ENCODE results near the gene ENTPD2.
"Not testable (repeated sequence)": the region's sequence is repeated elsewhere in the genome, so short reads cannot be mapped to it uniquely, and the experiment has no call there.

Gene ENTPD2

DNA sequence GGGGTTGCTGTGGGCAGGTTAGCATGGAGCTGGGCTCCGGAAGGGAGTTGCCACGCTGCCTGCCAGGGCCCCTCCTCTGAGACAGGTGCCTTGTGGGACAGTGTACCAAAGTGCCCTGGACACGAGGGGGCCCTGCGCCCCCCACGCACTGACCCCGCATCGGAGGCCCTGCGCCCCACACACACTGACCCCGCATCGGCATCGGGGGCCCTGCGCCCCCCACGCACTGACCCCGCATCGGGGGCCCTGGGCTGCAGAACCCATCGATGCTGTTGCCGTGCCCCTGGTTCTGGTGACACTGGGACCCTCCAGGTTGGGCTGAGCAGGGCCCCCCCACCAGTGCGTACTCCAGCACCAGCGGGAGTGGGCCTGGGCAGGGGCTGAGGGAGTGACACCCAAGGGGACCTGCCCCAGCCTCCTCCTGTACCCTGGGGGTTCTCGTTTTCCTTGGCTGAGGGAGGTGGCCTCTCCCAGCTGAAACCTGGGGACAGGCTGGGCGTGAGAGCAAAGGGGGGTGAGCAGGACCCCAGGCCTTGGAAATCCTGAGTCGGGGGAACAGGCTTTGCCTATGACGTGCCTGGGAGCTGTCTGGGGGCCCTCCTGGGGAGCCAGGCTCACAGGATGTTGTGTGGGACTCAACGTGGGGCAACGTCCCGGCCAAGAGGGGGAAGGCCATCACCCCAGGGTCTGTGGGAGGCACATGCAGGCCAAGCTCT, 9.6 kb upstream of the ENTPD2 start:
- Histone ChIP-seq H3K9me3 (ENCODE audit: control insufficient read depth, insufficient read depth, low read length) (no peaks in the 10 kb centered on the region), H3K4me1 (ENCODE audit: control insufficient read depth, insufficient read depth, low read length) (peaks cover 6% of the 10 kb centered on the region; the same call in 1 of the 2 replicates), H3K36me3 (ENCODE audit: control insufficient read depth, insufficient read depth, low read length) (peaks cover 6% of the 10 kb centered on the region; the same call in 1 of the 2 replicates), H3K4me3 (ENCODE audit: low read length) (no peak overlapping the region), H3K27me3 (ENCODE audit: control insufficient read depth, insufficient read depth, low read length) (no peaks in the 10 kb centered on the region), H3K27ac (ENCODE audit: low read length) (no peak overlapping the region)
- no peak for DNase-seq (ENCODE audit: low read depth, low spot score)
- no CpG with 5 or more reads among the region's 26 CpGs for WGBS (ENCODE audit: insufficient coverage, insufficient read length)

DNA sequence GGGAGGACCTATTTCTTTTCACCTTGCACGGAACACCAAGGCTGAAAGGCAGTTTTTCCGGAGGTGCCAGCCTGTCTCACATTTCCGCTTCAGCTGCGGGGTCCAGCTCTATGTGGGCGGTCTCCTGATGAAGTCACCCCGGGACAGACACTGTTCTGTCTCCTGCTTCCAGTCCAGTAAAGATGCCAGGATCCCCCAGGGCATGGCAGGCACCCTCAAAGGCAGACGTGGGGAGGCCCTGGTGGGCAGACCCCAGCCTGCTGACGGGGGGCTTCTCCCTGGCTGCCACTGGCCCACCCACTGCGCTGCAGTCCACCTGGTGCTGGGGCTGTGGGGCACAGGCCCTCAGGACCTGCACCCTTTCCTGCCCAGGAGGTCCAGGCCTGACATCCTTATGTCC, 8.9 kb upstream of the ENTPD2 start:
- H3K4me1 ChIP-seq (ENCODE audit: control insufficient read depth, insufficient read depth, low read length); H3K36me3 ChIP-seq (ENCODE audit: control insufficient read depth, insufficient read depth, low read length); H3K27ac ChIP-seq (ENCODE audit: low read length); H3K27me3 ChIP-seq (ENCODE audit: control insufficient read depth, insufficient read depth, low read length); H3K4me3 ChIP-seq (ENCODE audit: low read length); DNase-seq (ENCODE audit: low read depth, low spot score); H3K9me3 ChIP-seq (ENCODE audit: control insufficient read depth, insufficient read depth, low read length): not testable (repeated sequence)
- no CpG with 5 or more reads among the region's 9 CpGs for WGBS (ENCODE audit: insufficient coverage, insufficient read length)

DNA sequence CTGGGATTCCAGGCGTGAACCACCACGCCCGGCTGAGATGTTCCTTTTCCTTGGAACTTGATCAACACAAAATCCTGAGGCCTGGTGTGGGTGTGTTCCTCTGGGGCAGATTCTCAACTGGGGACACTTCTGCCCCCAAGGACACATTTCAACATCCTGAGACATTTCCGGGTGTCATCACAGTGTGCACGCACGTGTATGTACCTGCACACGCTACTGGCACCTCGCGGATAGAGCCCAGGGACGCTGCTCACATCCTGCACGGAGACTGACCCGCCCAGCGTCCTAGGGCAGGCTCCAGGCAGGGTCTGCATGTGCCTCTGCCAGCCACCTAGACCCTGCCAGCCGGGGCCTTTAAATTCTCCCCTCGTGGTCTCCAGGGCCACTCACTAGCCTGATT, 8.5 kb upstream of the ENTPD2 start:
- Histone ChIP-seq H3K27me3 (ENCODE audit: control insufficient read depth, insufficient read depth, low read length) (no peaks in the 10 kb centered on the region), H3K36me3 (ENCODE audit: control insufficient read depth, insufficient read depth, low read length) (peaks cover 6% of the 10 kb centered on the region; the same call in 1 of the 2 replicates), H3K4me1 (ENCODE audit: control insufficient read depth, insufficient read depth, low read length) (peaks cover 2% of the 10 kb centered on the region; the same call in 1 of the 2 replicates), H3K4me3 (ENCODE audit: low read length) (no peak overlapping the region), H3K9me3 (ENCODE audit: control insufficient read depth, insufficient read depth, low read length) (no peaks in the 10 kb centered on the region), H3K27ac (ENCODE audit: low read length) (no peak overlapping the region)
- no CpG with 5 or more reads among the region's 15 CpGs for WGBS (ENCODE audit: insufficient coverage, insufficient read length)
- no peak for DNase-seq (ENCODE audit: low read depth, low spot score)

DNA sequence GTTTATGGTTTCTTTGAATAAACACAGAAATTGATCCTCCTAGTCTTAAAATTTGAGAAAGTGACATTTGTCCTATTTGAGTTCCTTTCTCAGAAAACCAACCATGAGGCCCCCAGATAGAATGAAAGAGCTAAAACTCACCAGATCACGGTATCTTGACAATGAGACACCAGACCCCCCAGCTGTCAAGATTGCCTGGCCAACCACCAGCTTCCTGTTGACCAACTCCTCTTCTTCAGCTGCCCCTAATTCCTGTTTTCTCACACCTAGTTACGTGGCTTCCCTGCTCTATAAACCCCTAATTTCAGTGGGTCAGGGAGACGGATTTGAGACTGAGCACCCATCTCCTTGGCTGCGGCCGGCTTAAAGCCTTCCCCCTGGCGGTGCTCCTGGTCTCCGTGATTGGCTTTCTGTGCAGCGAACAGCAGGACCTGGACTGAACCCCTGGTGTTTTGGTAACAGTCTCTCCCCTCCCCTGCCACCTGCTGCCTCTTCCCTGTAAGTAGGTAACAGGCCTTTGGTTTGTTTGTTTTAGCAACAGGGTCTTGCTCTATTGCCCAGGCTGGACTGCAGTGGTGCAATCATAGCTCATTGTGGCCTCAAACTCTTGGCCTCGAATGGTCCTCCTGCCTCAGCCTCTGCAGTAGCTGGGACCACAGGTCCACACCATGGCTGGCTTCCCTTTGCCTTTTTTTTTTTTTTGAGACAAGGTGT, 4.8 kb upstream of the ENTPD2 start:
- DNase-seq (ENCODE audit: low read depth, low spot score), result no peak
- Histone ChIP-seq H3K9me3 (ENCODE audit: control insufficient read depth, insufficient read depth, low read length) (no peaks in the 10 kb centered on the region), H3K36me3 (ENCODE audit: control insufficient read depth, insufficient read depth, low read length) (no peaks in the 10 kb centered on the region), H3K27ac (ENCODE audit: low read length) (no peak overlapping the region), H3K4me1 (ENCODE audit: control insufficient read depth, insufficient read depth, low read length) (peaks cover 2% of the 10 kb centered on the region; the same call in 1 of the 2 replicates), H3K27me3 (ENCODE audit: control insufficient read depth, insufficient read depth, low read length) (no peaks in the 10 kb centered on the region; the same call in 1 of the 2 replicates), H3K4me3 (ENCODE audit: low read length) (no peak overlapping the region)
- no CpG with 5 or more reads among the region's 9 CpGs for WGBS (ENCODE audit: insufficient coverage, insufficient read length)

DNA sequence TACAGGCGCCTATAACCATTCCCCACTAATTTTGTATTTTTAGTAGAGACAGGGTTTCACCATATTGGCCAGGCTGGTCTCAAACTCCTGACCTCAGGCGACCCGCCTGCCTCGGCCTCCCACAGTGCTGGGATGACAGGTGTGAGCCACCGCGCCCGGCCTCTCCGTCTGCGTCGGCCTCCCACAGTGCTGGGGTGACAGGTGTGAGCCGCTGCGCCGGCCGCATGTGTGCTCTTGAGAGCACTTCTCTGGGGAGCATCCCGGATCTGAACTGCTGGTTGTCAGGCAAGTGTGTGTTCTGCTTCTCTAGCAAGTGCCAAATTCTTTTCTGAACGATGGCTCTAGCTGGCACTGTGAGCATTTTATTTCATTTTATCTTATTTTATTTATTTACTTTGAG, 3.7 kb upstream of the ENTPD2 start:
- H3K27me3 ChIP-seq (ENCODE audit: control insufficient read depth, insufficient read depth, low read length), result no peaks in the 10 kb centered on the region; the same call in 1 of the 2 replicates
- peaks cover 2% of the 10 kb centered on the region; the same call in 1 of the 2 replicates for H3K4me1 ChIP-seq (ENCODE audit: control insufficient read depth, insufficient read depth, low read length)
- no peak overlapping the region for H3K27ac ChIP-seq (ENCODE audit: low read length)
- H3K9me3 ChIP-seq (ENCODE audit: control insufficient read depth, insufficient read depth, low read length), result no peaks in the 10 kb centered on the region
- H3K36me3 ChIP-seq (ENCODE audit: control insufficient read depth, insufficient read depth, low read length), result no peaks in the 10 kb centered on the region
- whole genome bisulfite sequencing (ENCODE audit: insufficient coverage, insufficient read length), result no CpG with 5 or more reads among the region's 16 CpGs
- DNase-seq (ENCODE audit: low read depth, low spot score), result no peak
- no peak overlapping the region for H3K4me3 ChIP-seq (ENCODE audit: low read length)

DNA sequence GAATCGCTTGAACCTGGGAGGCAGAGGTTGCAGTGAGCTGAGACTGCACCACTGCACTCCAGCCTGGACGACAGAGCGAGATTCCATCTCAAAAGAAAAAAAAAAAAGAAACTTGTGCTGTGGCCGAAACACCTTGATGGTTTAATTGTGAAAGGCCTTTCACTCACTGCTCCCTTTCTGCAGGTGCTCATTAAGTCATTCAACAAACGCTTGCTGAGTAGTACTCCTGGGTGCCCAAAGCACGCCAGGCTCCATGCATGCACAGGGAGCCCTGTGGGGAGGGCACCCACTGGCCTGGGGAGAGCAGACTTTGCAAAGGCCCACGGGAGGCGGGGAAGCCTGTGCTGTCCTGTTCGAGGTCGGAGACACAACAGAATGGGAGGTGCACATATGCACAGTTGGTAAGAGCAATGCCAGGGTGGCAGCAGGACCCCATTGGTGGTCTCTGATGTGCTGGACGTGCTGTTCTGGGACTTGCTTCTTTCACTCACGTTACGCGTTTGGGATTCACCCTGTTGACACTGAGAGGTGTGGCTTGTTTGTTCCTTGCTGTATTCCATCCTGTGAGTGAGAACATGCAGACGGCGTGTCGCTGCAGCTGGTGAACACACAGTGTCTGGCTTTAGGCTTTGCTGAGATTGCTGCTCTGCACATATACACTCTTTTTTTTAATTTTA, 3.0 kb upstream of the ENTPD2 start:
- no peak overlapping the region for H3K27ac ChIP-seq (ENCODE audit: low read length)
- no peaks in the 10 kb centered on the region; the same call in 1 of the 2 replicates for H3K27me3 ChIP-seq (ENCODE audit: control insufficient read depth, insufficient read depth, low read length)
- no peak for DNase-seq (ENCODE audit: low read depth, low spot score)
- no peaks in the 10 kb centered on the region for H3K36me3 ChIP-seq (ENCODE audit: control insufficient read depth, insufficient read depth, low read length)
- H3K4me1 ChIP-seq (ENCODE audit: control insufficient read depth, insufficient read depth, low read length), result peaks cover 2% of the 10 kb centered on the region; the same call in 1 of the 2 replicates
- H3K9me3 ChIP-seq (ENCODE audit: control insufficient read depth, insufficient read depth, low read length), result no peaks in the 10 kb centered on the region
- no CpG with 5 or more reads among the region's 17 CpGs for WGBS (ENCODE audit: insufficient coverage, insufficient read length)
- H3K4me3 ChIP-seq (ENCODE audit: low read length), result no peak overlapping the region

DNA sequence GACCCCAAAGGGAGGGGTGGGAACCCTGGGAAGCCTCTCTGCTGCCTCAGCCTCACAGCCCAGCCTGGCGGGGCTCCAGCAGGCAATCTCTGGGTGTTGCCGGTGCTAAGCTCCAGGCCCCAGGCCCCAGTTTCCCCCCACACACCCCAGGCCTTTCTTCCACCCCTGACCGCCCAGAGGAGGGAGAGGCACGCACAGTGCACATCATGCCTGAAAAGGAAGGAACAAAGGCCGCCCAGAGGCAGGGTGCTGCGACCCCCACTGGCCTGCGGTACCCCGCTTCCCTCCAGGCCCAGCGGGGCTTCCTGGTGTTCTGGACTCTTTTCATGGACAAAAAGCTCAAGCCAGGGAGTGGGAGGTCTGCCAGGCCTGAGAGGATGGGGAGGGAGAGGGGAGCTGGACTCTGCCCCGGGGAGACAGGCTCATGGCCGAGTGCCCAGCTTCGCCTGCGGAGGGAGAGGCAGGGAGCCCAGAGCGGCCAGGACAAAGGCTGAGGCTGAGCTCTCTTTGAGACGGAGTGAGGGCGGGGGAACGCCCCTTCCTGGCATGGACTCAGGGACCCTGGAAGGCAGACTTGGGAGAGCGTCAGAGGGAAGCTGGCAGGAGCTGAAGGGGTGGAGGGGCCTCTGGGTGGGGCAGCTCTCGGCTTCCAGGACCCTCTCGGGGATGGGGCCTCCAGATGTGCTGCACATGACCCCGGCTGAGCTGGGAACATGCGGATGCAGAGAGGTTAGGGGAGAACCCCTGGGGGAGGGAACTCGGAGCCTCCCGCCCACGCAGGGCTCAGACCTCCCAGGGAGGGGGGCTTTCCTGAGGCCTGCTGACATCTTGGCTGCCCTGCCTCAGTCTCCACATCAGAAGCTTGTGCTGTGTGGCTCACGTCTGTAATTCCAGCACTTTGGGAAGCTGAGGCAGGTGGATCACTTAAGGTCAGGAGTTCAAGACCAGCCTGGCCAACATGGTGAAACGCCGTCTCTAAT, 1.8 kb upstream of the ENTPD2 start:
- DNase-seq (ENCODE audit: low read depth, low spot score), result no peak
- H3K27me3 ChIP-seq (ENCODE audit: control insufficient read depth, insufficient read depth, low read length), result no peaks in the 10 kb centered on the region; the same call in 1 of the 2 replicates
- H3K27ac ChIP-seq (ENCODE audit: low read length), result no peak overlapping the region
- no peak overlapping the region for H3K4me3 ChIP-seq (ENCODE audit: low read length)
- H3K4me1 ChIP-seq (ENCODE audit: control insufficient read depth, insufficient read depth, low read length), result peaks cover 2% of the 10 kb centered on the region; the same call in 1 of the 2 replicates
- H3K36me3 ChIP-seq (ENCODE audit: control insufficient read depth, insufficient read depth, low read length), result no peaks in the 10 kb centered on the region
- WGBS (ENCODE audit: insufficient coverage, insufficient read length), result no CpG with 5 or more reads among the region's 28 CpGs
- no peaks in the 10 kb centered on the region for H3K9me3 ChIP-seq (ENCODE audit: control insufficient read depth, insufficient read depth, low read length)

DNA sequence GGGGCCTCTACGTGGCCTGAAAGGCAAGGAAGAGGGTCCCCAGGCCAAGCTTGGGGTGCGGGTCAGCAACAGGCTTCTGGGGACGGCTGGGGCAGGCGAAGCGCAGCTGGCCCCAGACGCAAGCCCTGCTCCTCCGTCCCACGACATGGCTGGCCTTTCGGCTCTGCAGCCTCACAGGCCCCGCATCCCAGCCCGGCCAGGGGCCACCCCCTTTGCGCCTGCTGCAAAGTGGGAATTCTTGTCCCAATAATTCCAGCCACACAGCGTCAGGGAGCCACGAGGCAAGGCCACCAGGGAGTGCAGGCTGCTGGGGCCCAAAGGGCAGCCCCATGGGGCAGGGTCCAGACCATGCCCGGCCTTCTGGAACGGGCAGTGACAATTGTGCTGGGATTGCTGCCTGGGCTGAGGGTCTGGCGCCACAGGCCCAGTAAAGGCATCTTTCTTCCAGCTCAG, 1.1 kb upstream of the ENTPD2 start:
- Histone ChIP-seq H3K36me3 (ENCODE audit: control insufficient read depth, insufficient read depth, low read length) (no peaks in the 10 kb centered on the region), H3K4me1 (ENCODE audit: control insufficient read depth, insufficient read depth, low read length) (peaks cover 2% of the 10 kb centered on the region; the same call in 1 of the 2 replicates), H3K27ac (ENCODE audit: low read length) (no peak overlapping the region), H3K27me3 (ENCODE audit: control insufficient read depth, insufficient read depth, low read length) (peaks cover under 1% of the 10 kb centered on the region; the same call in 1 of the 2 replicates), H3K9me3 (ENCODE audit: control insufficient read depth, insufficient read depth, low read length) (no peaks in the 10 kb centered on the region), H3K4me3 (ENCODE audit: low read length) (no peak overlapping the region)
- DNase-seq (ENCODE audit: low read depth, low spot score), result no peak
- WGBS (ENCODE audit: insufficient coverage, insufficient read length), result no CpG with 5 or more reads among the region's 17 CpGs

DNA sequence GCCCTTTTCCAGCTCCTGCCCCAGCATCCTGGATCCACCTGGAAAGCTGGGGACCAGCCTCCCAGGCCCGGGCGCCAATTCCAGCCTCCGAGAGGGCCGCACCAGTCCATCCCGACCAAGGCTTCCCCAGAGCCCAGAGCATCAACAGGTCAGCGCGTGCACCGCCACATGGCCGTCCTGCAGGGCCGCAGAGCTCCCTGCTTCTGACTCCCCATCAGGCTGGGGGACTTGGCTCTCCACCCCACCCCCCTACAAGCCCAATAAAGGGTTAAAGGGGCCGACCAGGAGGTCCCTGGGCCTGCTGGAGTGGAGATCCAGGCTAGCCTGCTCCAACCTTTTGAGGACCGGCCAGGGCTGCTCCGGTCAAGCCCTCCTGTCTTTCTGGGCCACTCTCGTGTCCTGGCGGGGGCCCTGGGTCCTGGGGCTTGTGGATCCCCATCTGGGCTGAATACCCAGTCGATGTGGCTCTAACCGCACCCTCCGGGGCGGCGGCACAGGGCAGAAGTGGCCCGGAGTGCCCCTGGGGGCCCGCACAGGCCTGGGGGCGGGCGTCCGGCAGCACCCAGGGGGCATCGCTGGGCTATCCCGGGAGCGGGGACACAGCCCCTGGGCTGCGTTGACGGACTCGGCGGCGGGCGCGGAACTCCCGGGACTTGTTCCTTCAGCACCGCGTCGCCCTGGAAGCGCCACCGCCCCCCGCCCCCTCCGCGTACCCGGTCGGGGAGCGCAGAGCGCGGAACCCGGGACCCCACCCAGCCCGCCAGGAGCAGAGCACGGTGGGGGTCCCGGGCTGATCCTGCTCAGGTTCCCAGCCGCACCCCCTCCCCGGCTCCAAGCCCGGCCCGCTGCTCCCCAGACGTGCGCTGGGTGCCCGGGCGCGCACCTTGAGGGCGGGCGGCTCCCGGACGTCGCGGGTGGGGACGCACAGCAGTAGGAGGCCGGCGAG, 590 bp downstream of the ENTPD2 start:
- H3K9me3 ChIP-seq (ENCODE audit: control insufficient read depth, insufficient read depth, low read length), result no peaks in the 10 kb centered on the region
- H3K36me3 ChIP-seq (ENCODE audit: control insufficient read depth, insufficient read depth, low read length), result no peaks in the 10 kb centered on the region
- H3K4me3 ChIP-seq (ENCODE audit: low read length), result peak overlapping the region; percentile 61; the same call in 1 of the 2 replicates
- no CpG with 5 or more reads among the region's 71 CpGs for WGBS (ENCODE audit: insufficient coverage, insufficient read length)
- DNase-seq (ENCODE audit: low read depth, low spot score), result no peak
- peaks cover 5% of the 10 kb centered on the region; the same call in 1 of the 2 replicates for H3K4me1 ChIP-seq (ENCODE audit: control insufficient read depth, insufficient read depth, low read length)
- no peak overlapping the region for H3K27ac ChIP-seq (ENCODE audit: low read length)
- H3K27me3 ChIP-seq (ENCODE audit: control insufficient read depth, insufficient read depth, low read length), result peaks cover 8% of the 10 kb centered on the region; the same call in 1 of the 2 replicates

Measured in iPS DF 6.9 (cell line).